Measurements from ENCODE around the gene EFHC1.

EFHC1 gene

DNA sequence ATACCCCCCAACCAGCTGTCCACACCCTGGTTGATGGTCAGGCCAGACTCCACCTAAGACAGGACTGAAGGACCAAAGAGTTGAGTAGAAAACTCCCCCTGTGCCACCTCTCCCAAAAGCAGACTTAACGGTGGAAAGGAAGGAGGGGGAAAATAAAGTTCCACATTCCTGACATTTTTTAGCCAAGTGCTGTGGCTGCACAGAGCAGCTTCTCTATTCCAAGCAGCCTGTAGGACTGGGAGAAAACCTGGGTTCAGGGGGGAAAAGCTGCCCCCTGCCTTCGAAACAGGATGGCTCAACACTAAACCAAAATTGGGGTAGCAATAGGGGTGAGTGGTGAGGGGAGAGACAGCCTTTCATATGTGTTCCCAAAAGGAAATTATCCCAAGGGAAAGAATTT is 153.2 kb downstream of the EFHC1 start:
- no peaks in the 10 kb centered on the region for H3K27me3 ChIP-seq (ENCODE audit: control insufficient read depth, insufficient read depth, low read length)
- H3K4me3 ChIP-seq (ENCODE audit: low read depth, low read length), result peak overlapping the region; percentile 28; the same call in 1 of the 2 replicates
- no peaks in the 10 kb centered on the region for H3K36me3 ChIP-seq (ENCODE audit: control insufficient read depth, insufficient read depth, low read length)
- H3K9ac ChIP-seq (ENCODE audit: low read depth, low read length), result no peak overlapping the region; the same call in 1 of the 2 replicates
- peak overlapping the region; percentile 43 for H3K27ac ChIP-seq (ENCODE audit: low read depth, low read length)
- no peaks in the 10 kb centered on the region for H3K9me3 ChIP-seq (ENCODE audit: control insufficient read depth, insufficient read depth, low read length)
- peaks cover 57% of the 10 kb centered on the region for H3K4me1 ChIP-seq (ENCODE audit: control insufficient read depth, insufficient read depth, low read length)
